NCI-H2196 treated with DMSO at 0.1 percent for 48 hours (cell line): ENCODE measurements around the gene RHOG.

Experiments used
- DNase-seq: peaks from one replicate; lab custom pipeline; 2025; ENCODE audit not compliant: unreplicated experiment; lab: John Stamatoyannopoulos, UW

The RHOG gene

DNA sequence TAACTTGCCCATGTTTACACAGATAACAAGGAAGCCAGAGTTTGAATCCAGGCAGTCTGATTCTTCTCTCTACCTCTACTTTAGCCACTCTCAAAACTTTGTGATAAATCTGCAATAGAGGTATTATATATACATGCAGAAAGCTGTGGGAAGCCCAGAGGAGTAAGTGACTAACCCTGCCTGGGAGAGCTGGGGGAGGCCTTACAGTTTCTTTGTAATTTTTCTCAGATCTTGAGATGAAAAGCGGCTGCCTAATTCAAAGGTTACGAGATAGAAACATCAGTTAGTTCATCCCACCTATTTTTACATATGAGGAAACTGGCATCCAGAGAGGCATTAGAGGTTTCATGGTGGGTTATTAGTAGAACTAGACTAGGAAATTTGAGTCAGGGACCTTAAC is 19.6 kb upstream of the RHOG start:
- no peak for DNase-seq

GRCh38 chr11:3859373-3859881 is 18.7 kb upstream of the RHOG start:
- no peak for DNase-seq

DNA sequence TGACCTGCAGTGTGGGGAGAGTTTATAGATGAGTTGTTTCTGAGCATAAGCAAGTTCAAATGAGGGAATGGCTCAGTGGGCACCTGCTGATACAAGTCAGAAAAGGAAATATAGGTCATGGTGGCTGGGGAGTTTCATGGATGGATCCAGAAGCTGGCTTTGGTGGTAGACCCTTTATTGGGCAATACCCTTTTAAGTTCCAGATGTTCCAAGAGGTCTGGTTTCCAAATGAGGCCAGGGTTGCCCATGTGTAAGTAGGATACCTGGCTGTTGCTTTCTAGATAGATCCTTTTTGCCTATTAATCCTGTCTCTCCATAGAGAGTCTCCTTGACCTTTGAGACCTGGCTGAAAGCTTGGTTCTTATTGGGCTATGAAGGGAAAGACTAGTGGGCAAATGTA is 16.9 kb upstream of the RHOG start:
- no peak for DNase-seq

GRCh38 chr11:3856856-3857553 is 16.2 kb upstream of the RHOG start:
- no peak for DNase-seq

DNA sequence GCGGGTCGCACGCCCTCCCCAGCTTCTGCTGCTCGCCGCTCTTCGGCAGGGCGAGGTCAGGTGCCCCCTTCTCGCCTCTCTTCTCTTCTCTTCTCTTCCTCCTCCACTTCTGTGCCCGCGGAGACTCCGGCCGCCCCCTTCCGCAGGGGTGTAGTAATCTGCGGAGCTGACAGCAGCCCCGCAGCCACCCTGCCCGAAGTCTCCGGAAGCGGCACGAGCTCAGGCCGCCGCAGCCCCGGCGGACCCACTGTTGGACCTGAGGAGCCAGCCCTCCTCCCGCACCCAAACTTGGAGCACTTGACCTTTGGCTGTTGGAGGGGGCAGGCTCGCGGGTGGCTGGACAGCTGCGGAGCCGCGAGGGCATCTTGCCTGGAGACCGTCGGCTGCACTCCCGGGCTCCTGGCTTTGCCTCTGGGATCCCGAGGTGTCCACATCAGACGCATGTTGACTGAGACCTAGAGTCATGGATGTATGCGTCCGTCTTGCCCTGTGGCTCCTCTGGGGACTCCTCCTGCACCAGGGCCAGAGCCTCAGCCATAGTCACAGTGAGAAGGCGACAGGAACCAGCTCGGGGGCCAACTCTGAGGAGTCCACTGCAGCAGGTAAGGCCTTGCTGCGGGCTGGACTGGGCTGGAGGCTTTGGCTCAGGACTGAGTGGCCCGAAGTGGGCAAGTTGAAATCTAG is 15.2 kb upstream of the RHOG start:
- DNase-seq = no peak

DNA sequence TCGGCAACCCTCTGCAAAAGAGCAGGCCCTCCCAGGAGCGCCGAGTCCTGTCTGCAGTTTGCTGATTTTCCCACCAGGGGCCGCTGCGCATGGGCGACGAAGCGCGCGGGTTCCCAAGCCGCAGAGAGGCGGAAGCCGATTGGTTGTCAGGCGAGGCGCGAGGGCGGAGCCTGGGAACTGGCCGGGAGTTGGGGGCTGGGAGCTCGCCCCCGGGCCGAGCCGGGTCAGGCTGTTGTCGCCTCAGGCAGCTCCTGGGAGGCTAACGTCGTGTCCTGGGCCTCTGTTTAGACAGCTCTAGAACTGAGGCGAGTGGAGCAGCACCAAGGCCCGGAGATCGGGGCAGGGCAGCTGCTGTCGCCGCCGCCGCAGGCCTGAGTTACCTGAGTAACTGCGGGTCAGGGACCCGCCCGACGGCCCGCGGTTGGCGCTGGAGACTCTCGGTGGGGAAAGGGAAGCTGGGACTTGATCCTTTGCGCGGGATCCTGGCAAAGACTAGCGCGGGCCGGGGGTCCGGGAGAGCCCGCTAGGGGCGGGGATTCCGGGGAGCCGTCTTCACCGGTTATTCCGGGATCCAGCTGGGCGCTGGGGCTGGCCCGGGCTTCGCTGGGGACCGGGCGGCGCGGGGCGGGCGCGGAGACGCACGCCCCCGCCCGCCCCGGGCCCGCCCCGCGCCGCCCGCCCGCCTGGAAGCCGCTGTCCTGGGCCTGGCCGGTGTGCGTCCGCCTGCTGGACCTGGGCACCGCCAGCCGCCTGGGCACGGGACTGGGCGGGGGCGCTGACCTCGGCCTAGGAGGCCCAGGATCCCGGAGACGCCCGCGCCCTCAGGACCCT is 14.4 kb upstream of the RHOG start, which contains the start of gene STIM1:
Gene STIM1 (plus strand): TSS at position 688 of the 831 bp plus-strand sequence. CDS start 607 bp downstream, outside the sequence.
- DNase-seq = peak; percentile 91

DNA sequence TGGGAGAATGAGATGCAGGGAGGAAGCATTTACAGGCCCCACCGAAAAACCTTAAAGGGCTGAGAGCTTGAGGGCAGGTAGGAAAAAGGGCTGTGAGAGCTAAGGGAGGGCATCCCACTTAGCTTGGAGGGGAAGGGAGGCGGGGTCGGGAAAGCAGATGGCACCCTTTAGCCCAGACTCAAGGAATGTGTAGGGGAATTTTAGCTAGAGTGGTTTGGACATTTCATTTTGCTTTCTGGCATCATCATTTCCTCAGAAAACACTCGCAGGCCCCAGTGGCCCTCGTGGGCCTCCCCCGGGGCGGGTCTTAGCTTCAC is 13.9 kb upstream of the RHOG start:
- no peak for DNase-seq

- no peak for DNase-seq
These were observed 13.3 kb upstream of the RHOG start for GRCh38 chr11:3853899-3854659.

DNA sequence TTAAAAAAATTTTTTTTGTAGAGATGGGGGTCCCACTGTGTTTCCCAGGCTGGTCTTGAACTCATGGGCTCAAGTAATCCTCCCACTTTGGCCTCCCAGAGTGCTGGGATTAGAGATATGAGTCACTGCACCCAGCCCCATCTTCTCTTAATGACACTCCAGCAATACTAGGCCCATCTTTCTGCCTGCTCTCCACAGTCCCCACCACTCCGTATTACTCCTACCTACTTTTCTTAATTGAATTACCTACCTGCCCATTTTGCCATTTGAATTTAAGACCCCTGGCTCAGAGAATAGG is 12.7 kb upstream of the RHOG start:
- no peak for DNase-seq

- no peak for DNase-seq
These were observed 8.6 kb upstream of the RHOG start for GRCh38 chr11:3849297-3849874.

- no peak for DNase-seq
These were observed 4.9 kb upstream of the RHOG start for GRCh38 chr11:3845670-3846069.

- DNase-seq = no peak
These were observed 4.5 kb upstream of the RHOG start for GRCh38 chr11:3845246-3845645.

DNA sequence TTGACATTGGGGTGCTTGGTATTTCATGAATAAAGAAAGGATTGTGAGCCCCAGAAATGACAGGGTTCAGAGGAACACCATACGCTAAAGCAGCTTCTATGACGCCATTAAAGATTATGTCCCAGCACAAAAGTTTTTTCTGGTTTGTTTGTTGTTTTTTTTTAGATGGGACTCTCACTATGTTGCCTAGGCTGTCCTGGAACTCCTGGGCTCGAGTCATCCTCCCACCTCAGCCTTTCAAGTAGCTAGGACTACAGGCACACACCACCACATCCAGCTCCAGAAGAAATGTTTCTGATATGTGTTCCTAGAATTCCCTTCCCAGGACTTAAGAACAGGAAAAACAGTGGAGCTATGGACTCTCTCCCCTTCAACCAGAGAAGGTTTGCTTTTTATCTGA is 2.6 kb upstream of the RHOG start:
- no peak for DNase-seq

GRCh38 chr11:3841426-3842350 is 929 bp upstream of the RHOG start:
- DNase-seq = peak; percentile 65

DNA sequence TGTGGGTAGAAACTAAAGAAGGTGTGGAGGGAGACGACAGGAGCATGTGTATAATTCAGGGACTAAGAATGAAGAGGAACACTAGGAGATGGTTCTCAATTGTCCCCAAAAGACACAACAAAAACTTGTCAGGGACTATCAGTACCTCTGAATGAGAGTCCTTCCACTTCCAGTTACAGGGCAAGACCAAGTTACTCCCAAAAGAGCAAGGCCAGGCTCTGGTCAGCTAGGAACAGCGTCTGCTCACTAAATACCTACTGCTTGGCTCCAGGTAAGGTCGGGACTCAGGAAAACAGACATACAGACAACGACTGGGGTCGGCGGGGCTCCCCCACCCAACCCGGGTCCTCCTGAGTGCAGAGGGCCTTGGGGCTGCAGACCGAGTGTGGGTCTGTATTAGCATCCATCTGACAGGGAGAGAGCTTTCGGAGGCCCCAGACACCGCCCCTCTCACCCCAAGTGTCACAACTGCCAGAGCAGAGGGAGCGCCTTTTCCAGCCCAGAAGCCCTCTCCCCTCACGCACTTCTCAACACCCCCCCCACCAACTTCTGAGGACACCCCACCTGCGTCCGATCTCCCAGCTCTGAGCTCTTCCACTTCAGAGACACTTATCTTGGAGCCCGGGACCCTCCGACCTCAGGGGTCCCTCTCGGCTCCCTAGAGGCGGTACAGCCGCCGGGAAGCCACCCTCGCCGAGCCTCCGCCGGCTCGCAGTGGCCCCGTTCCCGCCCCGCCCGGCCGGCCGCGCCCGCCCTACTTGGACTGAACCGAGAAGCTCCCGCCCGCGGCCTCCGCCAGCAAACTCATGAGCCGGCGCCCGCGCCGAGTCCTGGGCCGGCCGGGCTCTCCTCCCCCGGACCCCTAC is 522 bp downstream of the RHOG start:
- DNase-seq = no peak

DNA sequence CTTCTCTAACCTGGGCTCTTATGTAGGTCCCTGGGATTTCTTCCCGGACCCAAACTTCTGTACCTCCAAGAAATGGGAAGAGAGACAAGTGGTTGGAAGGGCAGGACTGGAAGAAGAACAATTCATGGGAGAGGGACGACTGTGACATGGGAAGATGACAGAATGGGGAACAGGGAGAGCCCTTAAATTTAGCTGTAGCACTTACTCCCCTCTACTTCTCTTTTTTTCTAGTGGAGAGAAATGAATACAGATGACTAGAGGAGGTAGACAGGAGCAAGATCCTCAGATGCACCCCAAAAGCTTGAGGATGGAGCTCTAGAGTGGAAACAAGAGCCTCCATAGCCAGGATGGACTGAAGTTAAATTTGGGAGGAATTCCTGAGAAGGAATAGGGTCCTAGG is 2.3 kb downstream of the RHOG start:
- no peak for DNase-seq

GRCh38 chr11:3837793-3838192 is 3.0 kb downstream of the RHOG start:
- no peak for DNase-seq

GRCh38 chr11:3836903-3837302 is 3.9 kb downstream of the RHOG start:
- no peak for DNase-seq

DNA sequence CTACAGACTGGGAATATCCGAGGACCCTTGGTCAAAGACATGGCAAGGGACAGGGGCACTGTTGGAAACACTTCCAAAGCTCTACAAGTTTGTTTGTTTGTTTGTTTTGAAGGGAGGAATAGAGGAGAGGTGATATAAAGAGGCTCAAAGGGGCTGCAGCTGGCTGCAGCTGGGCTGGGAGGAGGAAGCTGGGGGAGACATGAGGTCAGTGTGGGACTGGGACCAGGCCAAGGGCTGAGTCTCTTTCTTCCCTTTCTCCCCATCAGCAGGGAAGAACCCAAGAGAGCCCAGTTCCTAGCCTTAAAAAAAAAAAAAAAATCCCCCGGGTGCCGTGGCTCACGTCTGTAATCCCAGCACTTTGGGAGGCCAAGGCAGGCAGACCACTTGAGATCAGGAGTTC is 5.0 kb downstream of the RHOG start:
- DNase-seq = no peak
